NCI-H146 treated with DMSO at 0.1 percent for 48 hours (cell line): ENCODE measurements around the gene IQCM.

Experiments
- DNase-seq: peaks from one replicate; lab custom pipeline; 2025; ENCODE audit not compliant: unreplicated experiment; lab: John Stamatoyannopoulos, UW

IQCM gene, protein sequence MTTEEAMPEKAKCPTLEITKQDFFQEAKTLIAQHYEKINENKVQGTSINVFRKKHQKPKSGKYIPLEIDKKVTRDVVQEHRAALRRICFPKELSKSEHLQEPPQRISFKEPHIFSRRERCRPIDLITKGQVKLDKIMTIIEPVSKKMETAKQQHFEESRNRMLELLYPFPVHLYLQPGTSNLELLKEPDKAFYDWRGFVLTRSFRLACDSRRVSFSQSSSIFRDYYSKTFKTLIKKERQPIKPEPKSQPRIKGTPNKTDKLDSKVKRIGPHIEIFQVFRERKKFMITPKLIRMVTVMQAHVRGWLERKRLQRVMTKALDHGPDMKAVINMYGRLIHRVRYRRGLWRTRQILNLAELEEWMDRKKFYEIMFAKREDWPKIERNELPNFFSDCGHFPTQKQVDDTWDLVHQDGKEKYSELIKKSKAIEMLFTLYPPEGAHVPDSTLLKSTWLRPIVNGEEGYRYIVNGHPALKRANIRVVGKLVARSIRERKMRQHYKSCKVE

GRCh38 chr4:149815743-149816142 lies at the start of gene IQCM:
TSS of gene IQCM (minus strand) at chr4:149815843. CDS start at chr4:149742691, 73,152 bp downstream.
- DNase-seq, result no peak

GRCh38 chr4:149857446-149857845 lies 41.8 kb upstream of the IQCM start:
- DNase-seq, result no peak

GRCh38 chr4:149845743-149846142 lies 30.1 kb upstream of the IQCM start:
- no peak for DNase-seq

GRCh38 chr4:149841686-149842085 lies 26.0 kb upstream of the IQCM start:
- no peak for DNase-seq

GRCh38 chr4:149838036-149838435 lies 22.4 kb upstream of the IQCM start:
- DNase-seq, result no peak

- no peak for DNase-seq
Observed at GRCh38 chr4:149836546-149836945, 20.9 kb upstream of the IQCM start.

DNA sequence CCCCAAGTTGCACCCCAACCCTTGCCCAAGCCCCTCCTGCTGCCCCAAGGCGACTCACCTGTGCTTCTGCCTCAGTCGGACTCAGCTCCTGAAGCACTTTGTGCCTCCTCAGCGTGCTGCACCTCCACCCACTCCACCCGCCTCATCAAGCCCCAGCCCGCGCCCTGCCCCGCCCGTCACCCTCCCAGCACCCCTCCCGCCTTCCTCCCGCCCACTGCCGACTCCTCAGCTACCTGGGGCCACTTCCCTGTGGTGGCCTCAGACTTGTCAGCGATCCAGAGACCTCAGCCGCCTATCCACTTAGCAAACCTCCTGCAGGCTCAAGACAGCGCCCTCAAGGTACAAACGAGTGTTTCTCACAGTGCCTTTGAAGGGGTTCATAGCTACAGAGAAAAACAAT lies 19.6 kb upstream of the IQCM start:
- DNase-seq, result no peak

- no peak for DNase-seq
Observed at GRCh38 chr4:149831656-149832208, 16.1 kb upstream of the IQCM start.

DNA sequence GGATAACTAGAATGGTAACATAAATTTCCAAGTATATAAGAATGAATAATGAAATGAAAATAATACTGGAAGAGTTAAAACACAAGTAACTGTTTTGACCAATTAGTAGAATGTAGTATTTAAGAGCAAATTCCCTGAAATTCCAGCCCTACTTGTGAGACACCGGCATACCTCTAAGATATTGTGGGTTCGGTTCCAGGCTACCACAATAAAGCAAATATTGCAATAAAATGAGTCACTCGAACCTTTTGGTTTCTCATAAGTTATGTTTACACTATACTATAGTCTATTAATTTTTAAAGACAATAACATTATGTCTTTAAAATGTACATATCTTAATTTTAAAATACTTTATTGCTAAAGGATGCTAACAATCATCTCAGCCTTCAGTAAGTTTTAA lies 15.2 kb upstream of the IQCM start:
- no peak for DNase-seq

DNA sequence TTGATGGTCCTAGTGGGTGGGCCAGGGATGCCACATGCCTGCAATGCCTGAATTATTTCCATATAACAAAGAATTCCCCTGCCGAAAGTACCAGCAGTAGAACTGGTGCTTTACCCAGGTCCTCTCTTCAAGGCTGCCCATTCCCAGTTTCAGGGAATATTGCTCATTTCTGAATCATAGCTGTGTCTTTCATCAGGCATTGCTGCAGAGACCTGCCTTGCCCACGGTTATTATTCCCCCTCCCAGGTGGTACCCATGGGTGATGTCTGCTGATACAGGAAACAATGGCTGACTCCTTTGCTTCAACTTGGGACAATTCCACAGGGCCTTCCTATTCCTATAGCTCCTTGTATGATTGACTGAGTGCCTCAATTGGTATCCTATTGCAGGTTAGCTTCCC lies 9.7 kb upstream of the IQCM start:
- no peak for DNase-seq

- no peak for DNase-seq
Observed at GRCh38 chr4:149823769-149824221, 8.2 kb upstream of the IQCM start.

DNA sequence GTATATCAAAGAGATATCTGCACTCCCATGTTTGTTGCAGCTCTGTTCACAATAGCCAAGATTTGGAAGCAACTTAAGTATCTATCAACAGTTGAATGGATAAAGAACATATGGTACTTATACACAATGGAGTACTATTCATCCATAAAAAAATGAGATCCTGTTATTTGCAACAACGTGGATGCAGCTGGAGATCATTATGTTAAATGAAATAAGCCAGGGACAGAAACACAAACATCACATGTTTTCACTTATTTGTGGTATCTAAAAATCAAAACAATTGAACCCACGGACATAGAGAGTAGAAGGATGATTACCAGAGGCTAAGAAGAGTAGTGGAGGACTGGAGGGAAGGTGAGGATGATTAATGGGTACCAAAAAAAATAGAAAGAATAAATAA lies 14.2 kb downstream of the IQCM start:
- DNase-seq, result no peak

DNA sequence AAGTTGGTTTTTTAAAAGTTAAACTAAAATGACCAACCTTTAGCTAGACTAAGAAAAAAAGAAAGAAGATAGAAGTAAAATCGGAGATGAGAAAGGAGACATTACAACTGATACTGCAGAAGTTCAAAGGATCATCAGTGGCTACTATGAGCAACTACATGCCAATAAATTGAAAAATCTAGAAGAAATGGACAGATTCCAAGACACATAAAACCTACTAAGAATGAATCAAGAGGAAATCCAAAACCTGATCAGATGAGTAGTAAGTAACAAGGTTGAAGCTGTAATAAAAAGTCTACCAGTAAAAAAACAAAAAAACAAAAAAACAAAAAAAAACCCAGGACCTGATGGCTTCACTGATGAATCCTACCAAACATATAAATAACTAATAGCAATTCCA lies 16.1 kb downstream of the IQCM start:
- no peak for DNase-seq

DNA sequence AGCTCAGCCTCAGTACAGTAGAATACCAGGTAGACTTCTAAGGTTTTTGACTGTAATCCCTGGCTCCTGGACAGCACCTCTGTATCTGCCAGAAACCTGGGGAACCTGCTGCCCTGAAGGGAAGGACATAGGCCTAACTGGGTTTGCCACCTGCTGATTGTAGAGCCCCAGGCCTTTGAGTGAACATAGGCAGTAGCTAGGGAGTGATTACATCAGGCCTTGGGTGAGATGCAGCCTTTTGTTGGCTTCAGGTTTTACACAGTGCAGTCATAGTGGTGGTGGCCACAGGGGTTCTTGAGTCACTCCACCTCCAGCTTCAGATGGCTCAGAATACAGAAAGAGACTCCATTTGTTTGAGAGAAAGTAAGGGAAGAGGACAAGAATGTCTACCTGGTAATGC lies 19.3 kb downstream of the IQCM start:
- no peak for DNase-seq

DNA sequence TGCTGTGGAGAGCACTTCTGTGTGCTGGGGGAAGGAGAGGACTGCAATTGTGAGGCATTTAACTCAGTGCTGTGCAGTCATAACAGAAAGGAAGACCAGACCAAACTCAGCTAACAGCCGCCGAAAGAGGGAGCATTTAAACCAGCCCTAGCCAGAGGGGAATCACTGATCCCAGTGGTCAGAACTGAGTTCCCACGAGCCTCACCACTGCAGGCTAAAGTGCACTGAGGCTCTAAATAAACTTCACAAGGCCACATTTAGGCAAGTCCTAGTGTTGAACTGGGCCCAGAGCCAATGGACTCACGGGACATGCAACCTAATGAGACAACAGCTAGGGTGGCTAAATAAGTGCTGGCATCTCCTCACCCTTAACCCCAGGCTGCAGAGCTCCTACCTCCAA lies 20.4 kb downstream of the IQCM start:
- DNase-seq, result no peak

DNA sequence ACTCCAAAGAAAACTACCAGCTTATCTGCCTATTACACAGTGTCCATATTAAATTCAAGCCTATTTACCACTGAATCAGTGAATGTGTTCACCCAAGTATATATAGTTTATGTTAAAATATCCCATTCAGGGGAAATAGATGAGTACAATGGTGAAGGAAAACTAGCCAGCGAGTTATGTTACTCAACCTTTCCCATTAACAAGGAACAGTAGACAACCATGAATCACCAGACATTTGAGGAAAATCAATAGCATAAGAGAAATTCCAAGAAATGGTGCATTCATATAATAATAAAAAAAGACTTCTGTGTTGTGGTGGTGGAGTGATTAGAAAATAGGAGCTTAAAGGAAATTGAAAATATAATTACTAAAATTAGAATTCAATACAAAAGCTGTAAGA lies 21.3 kb downstream of the IQCM start:
- no peak for DNase-seq

- DNase-seq, result no peak
Observed at GRCh38 chr4:149793459-149793858, 22.2 kb downstream of the IQCM start.

- no peak for DNase-seq
Observed at GRCh38 chr4:149791851-149792250, 23.8 kb downstream of the IQCM start.

DNA sequence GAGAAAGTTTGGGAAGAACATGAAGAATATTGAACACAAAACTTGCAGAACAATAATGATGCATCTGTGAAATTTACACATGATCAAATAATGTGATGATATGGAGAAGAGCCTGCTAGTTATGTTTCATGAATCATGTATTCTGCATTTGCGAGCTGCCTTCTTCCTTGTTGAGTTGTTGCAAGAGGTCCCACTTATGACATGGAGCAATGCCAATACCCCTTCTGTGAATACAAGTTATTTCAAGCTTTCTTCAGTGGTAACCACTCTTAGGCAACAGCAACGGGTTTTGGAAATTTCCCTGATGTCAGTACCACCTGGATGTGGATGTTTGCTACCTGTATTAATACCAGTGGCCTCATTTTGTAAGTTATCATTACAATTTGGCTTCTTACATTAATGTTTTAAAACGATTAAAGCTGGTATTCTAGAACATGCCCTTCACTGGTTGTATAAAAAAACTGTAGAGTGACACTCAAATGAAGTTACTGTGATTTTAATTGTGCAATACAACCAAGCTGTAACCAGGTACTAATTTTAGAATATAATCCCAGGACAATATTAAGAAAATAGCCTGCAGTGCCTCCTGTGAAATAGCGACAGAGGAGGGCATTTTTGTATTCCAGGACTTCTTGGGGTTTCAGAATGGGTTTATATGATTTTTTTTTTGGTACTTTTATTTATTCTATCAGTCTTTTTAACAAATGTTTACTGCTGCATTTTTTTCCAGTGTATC lies 25.3 kb downstream of the IQCM start:
- no peak for DNase-seq

GRCh38 chr4:149788300-149788699 lies 27.3 kb downstream of the IQCM start:
- DNase-seq, result no peak

DNA sequence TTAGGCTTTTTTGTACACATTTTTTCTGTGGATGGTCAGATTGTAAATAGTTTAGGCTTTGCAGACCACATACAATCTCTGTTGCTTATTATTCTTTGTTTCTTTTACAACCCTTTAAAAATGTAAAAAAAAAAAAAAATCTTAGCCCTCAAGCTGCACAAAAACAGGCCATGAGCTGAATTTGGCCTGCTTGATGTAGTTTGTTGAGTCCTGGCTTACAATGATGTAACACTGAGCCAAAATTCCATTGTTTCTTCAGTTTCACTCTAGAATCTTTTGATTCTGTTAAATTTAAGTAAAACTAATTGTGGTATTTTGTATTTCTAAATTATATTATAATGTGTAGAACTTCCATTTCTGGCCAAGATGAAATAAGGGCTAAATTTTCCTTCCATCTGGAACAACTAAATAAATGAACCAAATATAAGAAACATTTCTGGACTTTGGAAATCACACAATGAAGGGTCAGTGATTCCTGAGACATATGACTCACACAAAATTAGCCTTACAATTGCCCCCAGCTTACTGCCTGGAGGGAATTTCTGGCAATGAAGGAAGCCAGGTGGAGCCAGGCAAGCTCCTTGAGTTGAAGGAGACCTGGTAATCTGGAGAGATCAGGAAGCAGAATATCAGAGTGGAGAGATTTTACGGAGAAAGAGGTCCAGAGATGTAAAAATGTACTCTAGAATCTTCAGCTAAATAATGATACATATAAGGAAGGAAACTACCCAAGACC lies 29.8 kb downstream of the IQCM start:
- DNase-seq, result no peak
